NB4 (cell line): ENCODE results near the gene OR52E4.

Experiments used
- DNase-seq: peaks from one replicate; pipeline ENCODE4 v3.0.0; 2010; ENCODE audit warnings: low read depth
- H3K4me3 ChIP-seq: one replicate; pipeline ENCODE4 v1.5.1; 2011; ENCODE audit warnings: mild to moderate bottlenecking, low read depth, low read length, moderate library complexity
- CTCF ChIP-seq: IDR thresholded peaks from one replicate; pipeline ENCODE4 v1.5.1; 2012; ENCODE audit warnings: low read depth, low read length
- MYC ChIP-seq: IDR thresholded peaks from 2 replicates; pipeline ENCODE4 v1.6.1; 2011; ENCODE audit warnings: low read depth, low read length
- POLR2A ChIP-seq: IDR thresholded peaks from 2 replicates; pipeline ENCODE4 v1.6.1; 2011; ENCODE audit warnings: mild to moderate bottlenecking; ENCODE audit not compliant: insufficient read length; ENCODE audit errors: extremely low read depth
- TF ChIP-seq, protein P1 (sequence below): IDR thresholded peaks from 2 replicates; pipeline ENCODE4 v1.6.1; 2011; ENCODE audit warnings: low read depth, low read length

The OR52E4 gene

DNA sequence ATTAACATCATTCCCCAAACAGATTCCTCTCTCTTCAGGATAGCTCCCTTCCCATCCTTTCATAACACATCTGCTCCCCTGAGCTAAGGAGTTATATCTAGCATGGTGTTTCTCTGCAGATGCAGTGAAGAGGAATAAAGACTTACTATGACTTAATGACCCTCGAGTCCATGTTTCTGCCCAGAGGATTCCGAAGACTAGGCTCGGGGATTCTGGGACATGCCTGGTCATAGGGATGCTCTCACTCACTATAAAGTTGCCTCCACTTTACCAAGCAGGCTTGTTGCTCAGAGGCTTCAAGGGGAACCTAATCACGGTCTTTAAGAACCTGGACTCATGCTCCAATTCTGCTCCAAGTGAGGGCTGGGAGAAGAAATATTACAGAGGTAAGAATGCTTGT, at the start of gene OR52E4:
OR52E4 (plus strand) TSS at position 301 of the 400 bp plus-strand sequence. CDS start 3,664 bp downstream, outside the sequence.
- TF ChIP-seq MYC = no peak
- TF ChIP-seq POLR2A = no peak
- TF ChIP-seq, protein P1, sequence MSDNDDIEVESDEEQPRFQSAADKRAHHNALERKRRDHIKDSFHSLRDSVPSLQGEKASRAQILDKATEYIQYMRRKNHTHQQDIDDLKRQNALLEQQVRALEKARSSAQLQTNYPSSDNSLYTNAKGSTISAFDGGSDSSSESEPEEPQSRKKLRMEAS = no peak
- TF ChIP-seq CTCF = no peak
- DNase-seq = no peak
- H3K4me3 ChIP-seq = no peak within 1 kb of the TSS

DNA sequence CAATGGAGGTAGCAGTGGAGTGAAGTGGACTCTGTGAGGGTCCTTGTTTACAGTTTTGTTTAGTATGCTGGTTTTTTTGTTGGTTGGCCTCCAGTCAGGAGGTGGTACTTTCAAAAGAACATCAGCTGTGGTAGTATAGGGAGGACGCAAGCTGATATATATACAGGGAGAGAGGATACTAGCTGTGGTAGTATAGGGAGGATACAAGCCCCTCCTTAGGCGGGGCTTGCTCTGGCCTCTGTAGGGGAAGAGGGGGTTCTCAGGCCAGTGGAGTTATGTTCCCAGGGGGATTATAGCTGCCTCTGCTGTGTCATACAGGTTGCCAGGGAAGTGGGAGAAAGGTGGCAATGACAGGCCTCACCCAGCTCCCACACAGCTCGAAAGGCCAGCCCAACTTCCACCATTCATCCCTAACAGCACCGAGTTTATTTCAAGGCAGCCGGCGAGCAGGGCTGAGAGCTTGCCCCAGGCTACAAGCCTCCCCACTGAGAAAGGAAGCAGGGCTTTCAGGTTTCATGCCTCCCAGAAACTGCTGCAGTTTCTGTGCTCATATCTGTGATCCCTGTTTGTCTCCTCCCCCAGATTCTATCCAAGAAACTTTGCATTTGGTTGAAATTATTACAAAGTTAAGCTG, 49.1 kb upstream of the OR52E4 start:
- no peak overlapping the region for H3K4me3 ChIP-seq
- no peak for TF ChIP-seq CTCF
- TF ChIP-seq, protein P1 = no peak
- no peak for TF ChIP-seq MYC
- DNase-seq = no peak

DNA sequence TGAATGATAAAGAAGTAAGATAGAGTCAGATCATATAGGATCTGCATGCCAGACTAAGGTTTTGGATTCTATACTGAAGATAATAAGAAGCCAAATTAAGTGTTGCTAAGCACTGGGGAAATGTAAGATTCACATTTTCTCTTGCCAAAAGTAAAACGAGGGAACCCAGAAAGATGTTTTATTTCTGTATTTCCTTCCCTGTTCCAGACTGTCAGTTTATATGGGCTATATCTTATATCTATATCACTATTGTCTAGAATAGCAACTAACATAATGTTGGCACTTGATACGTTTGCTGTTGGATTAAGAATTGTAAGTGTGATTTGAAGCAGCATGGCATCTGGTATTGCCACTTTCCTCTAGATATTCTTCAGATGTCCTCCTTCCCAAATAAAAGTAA, 47.0 kb upstream of the OR52E4 start:
- no peak overlapping the region for H3K4me3 ChIP-seq
- TF ChIP-seq MYC (no peak), POLR2A (no peak), CTCF (no peak)
- TF ChIP-seq, protein P1 = no peak
- DNase-seq = no peak

GRCh38 chr11:5837695-5838094, 42.7 kb upstream of the OR52E4 start:
- TF ChIP-seq, protein P1 = no peak
- no peak for TF ChIP-seq MYC
- TF ChIP-seq CTCF = no peak
- no peak for TF ChIP-seq POLR2A
- H3K4me3 ChIP-seq = no peak overlapping the region
- no peak for DNase-seq

- DNase-seq = no peak
- no peak within 1 kb of the TSS for H3K4me3 ChIP-seq
- TF ChIP-seq POLR2A (no peak), MYC (no peak), CTCF (no peak)
- TF ChIP-seq, protein P1 = no peak
These were observed 38.6 kb upstream of the OR52E4 start, which contains the start of gene OR52E6 for GRCh38 chr11:5841797-5842196. OR52E6 (minus strand) TSS chr11:5841897; CDS start chr11:5841897, 0 bp downstream.
